H7 (cell line): Measurements from ENCODE around the gene EFNA2. TPM values are rescaled to one million over a fixed set of nuclear protein-coding genes. Genes with fewer than 3 reads are reported as not detected.
"Not testable (repeated sequence)": the region's sequence is repeated elsewhere in the genome, so short reads cannot be mapped to it uniquely, and the experiment has no call there.

ENCODE experiments used
- DNase-seq: peaks from one replicate; pipeline ENCODE4 v3.0.0; 2012
- H3K27me3 ChIP-seq: 2 replicates; pipeline ENCODE4 v1.6.0; 2011; ENCODE audit warnings: mild to moderate bottlenecking, low read length; ENCODE audit not compliant: control insufficient read depth, insufficient read depth
- H3K36me3 ChIP-seq: replicated peaks from 2 replicates; pipeline ENCODE4 v1.5.1; 2011; ENCODE audit warnings: low read length; ENCODE audit not compliant: control insufficient read depth, insufficient read depth
- H3K4me3 ChIP-seq: 2 replicates; pipeline ENCODE4 v1.5.1; 2011; ENCODE audit warnings: low read depth, mild to moderate bottlenecking, control low read depth, low read length, moderate library complexity; ENCODE audit not compliant: insufficient read depth
- total RNA-seq: library from RNA; depleted of rRNA; stranded (reverse); fragments of >200 nt; shearing (Covaris generic); gene quantifications from 2 replicates; pipeline ENCODE4 v1.2.3, GENCODE V29; 2014

Gene EFNA2
- total RNA-seq, 1 experiment from 2014 or later, result 20.2 TPM

GRCh38 chr19:1245494-1246264 lies 40.0 kb upstream of the EFNA2 start:
- Histone ChIP-seq H3K4me3 (no peak overlapping the region), H3K27me3 (no peaks in the 10 kb centered on the region), H3K36me3 (no peaks in the 10 kb centered on the region)
- no peak for DNase-seq

- H3K4me3 ChIP-seq, H3K27me3 ChIP-seq, DNase-seq, H3K36me3 ChIP-seq: not testable (repeated sequence)
Observed at GRCh38 chr19:1246265-1247087, 39.2 kb upstream of the EFNA2 start.

GRCh38 chr19:1247748-1248138 lies 37.9 kb upstream of the EFNA2 start:
- peak overlapping the region; percentile 74 for H3K4me3 ChIP-seq
- no peak for DNase-seq
- H3K36me3 ChIP-seq, result no peaks in the 10 kb centered on the region; the same call in 1 of the 2 replicates
- no peaks in the 10 kb centered on the region for H3K27me3 ChIP-seq

- Histone ChIP-seq H3K4me3 (peak within 1 kb of the TSS; percentile 74), H3K36me3 (no peaks in the 10 kb centered on the region; the same call in 1 of the 2 replicates), H3K27me3 (no peaks in the 10 kb centered on the region)
- DNase-seq, result peak; percentile 98
Observed at GRCh38 chr19:1248139-1248785, 37.4 kb upstream of the EFNA2 start, which contains the start of gene MIDN. MIDN (plus strand) TSS chr19:1248583; CDS start chr19:1250297, 1,714 bp downstream.

- DNase-seq, result peak; percentile 97
- no peaks in the 10 kb centered on the region for H3K27me3 ChIP-seq
- H3K36me3 ChIP-seq, result no peaks in the 10 kb centered on the region; the same call in 1 of the 2 replicates
- peak overlapping the region; percentile 74 for H3K4me3 ChIP-seq
Observed at GRCh38 chr19:1248786-1249297, 36.8 kb upstream of the EFNA2 start.

- H3K36me3 ChIP-seq, result peaks cover 1% of the 10 kb centered on the region
- peak; percentile 99 for DNase-seq
- H3K4me3 ChIP-seq, result peak overlapping the region; percentile 93
- no peaks in the 10 kb centered on the region for H3K27me3 ChIP-seq
Observed at GRCh38 chr19:1249298-1249989, 36.2 kb upstream of the EFNA2 start.

- Histone ChIP-seq H3K36me3 (peaks cover 6% of the 10 kb centered on the region), H3K4me3 (peak overlapping the region; percentile 93), H3K27me3 (no peaks in the 10 kb centered on the region)
- DNase-seq, result peak; percentile 74
Observed at GRCh38 chr19:1249990-1250436, 35.7 kb upstream of the EFNA2 start.

- H3K27me3 ChIP-seq, result no peaks in the 10 kb centered on the region
- peak overlapping the region; percentile 93 for H3K4me3 ChIP-seq
- peaks cover 10% of the 10 kb centered on the region for H3K36me3 ChIP-seq
- DNase-seq, result peak; percentile 96
Observed at GRCh38 chr19:1250437-1251260, 35.0 kb upstream of the EFNA2 start.

- Histone ChIP-seq H3K4me3 (peak overlapping the region; percentile 93), H3K27me3 (no peaks in the 10 kb centered on the region), H3K36me3 (peaks cover 15% of the 10 kb centered on the region)
- peak; percentile 82 for DNase-seq
Observed at GRCh38 chr19:1251330-1252220, 34.1 kb upstream of the EFNA2 start.

- DNase-seq, result no peak
- Histone ChIP-seq H3K4me3 (peak overlapping the region; percentile 93), H3K27me3 (no peaks in the 10 kb centered on the region), H3K36me3 (peaks cover 17% of the 10 kb centered on the region)
Observed at GRCh38 chr19:1252221-1252820, 33.4 kb upstream of the EFNA2 start.

GRCh38 chr19:1252821-1253513 lies 32.7 kb upstream of the EFNA2 start:
- Histone ChIP-seq H3K27me3 (no peaks in the 10 kb centered on the region), H3K36me3 (peaks cover 19% of the 10 kb centered on the region), H3K4me3 (peak overlapping the region; percentile 93; the same call in 1 of the 2 replicates)
- no peak for DNase-seq
